Measurements from ENCODE around the gene IRF7. TPM values are rescaled to one million over a fixed set of nuclear protein-coding genes. Genes with fewer than 3 reads are reported as not detected.
"Not testable (repeated sequence)": the region's sequence is repeated elsewhere in the genome, so short reads cannot be mapped to it uniquely, and the experiment has no call there.

IRF7 gene
- total RNA-seq = 100 to 1,000 TPM; 146 to 267 TPM

GRCh38 chr11:615504-616319 lies at the start of gene IRF7:
IRF7 (minus strand) TSS chr11:615950; CDS start chr11:615364, 586 bp downstream.
- CTCF ChIA-PET = interaction anchor here (1.1 to 1.5 kb wide), 3 partner anchors 61 to 108 kb away, joined by 3 to 9 read pairs (median 5); no protein-coding TSS in a partner anchor
- Mint-ChIP-seq H3K4me3 (peak within 1 kb of the TSS; percentile 98), H3K27me3 (no peaks in the 10 kb centered on the region), H3K36me3 (peaks cover 35% of the 10 kb centered on the region), H3K4me1 (peaks cover 18% of the 10 kb centered on the region), H3K27ac (peak within 1 kb of the TSS; percentile 99), H3K9me3 (ENCODE audit: low read depth) (no peaks in the 10 kb centered on the region)
- ATAC-seq = peak; percentile 83
- DNase-seq = peak; percentile 96

GRCh38 chr11:665062-665703 lies 49.4 kb upstream of the IRF7 start:
- no peak for ATAC-seq
- CTCF ChIA-PET = interaction anchor here (0.6 to 1.4 kb wide), 3 partner anchors 23 to 80 kb away, joined by 3 to 4 read pairs (median 4); partner anchors contain the start of gene TMEM80
- Mint-ChIP-seq H3K27me3 (no peaks in the 10 kb centered on the region), H3K9me3 (ENCODE audit: low read depth) (no peaks in the 10 kb centered on the region), H3K4me1 (no peaks in the 10 kb centered on the region), H3K36me3 (peaks cover 1% of the 10 kb centered on the region), H3K27ac (no peak overlapping the region), H3K4me3 (no peak overlapping the region)
- DNase-seq = no peak

- CTCF ChIA-PET = interaction anchor here (1.2 to 2.7 kb wide), 4 partner anchors 57 to 87 kb away, joined by 3 to 21 read pairs (median 8); partner anchors contain the start of gene PHRF1
- Mint-ChIP-seq H3K9me3 (ENCODE audit: low read depth) (no peaks in the 10 kb centered on the region), H3K27ac (no peak overlapping the region), H3K27me3 (no peaks in the 10 kb centered on the region), H3K4me1 (no peaks in the 10 kb centered on the region), H3K36me3 (no peaks in the 10 kb centered on the region), H3K4me3 (no peak overlapping the region)
- peak; percentile 56 for DNase-seq
- peak; percentile 68 for ATAC-seq
These were observed 47.0 kb upstream of the IRF7 start for GRCh38 chr11:662689-663274.

- H3K27me3 Mint-ChIP-seq = no peaks in the 10 kb centered on the region
- ATAC-seq = no peak
- no peaks in the 10 kb centered on the region for H3K9me3 Mint-ChIP-seq (ENCODE audit: low read depth)
- H3K4me3 Mint-ChIP-seq = no peak overlapping the region
- CTCF ChIA-PET = interaction anchor here (2.1 to 2.7 kb wide), 2 partner anchors 62 to 65 kb away, joined by 11 to 21 read pairs; no protein-coding TSS in a partner anchor
- no peak for DNase-seq
- no peak overlapping the region for H3K27ac Mint-ChIP-seq
- no peaks in the 10 kb centered on the region for H3K36me3 Mint-ChIP-seq
- H3K4me1 Mint-ChIP-seq = no peaks in the 10 kb centered on the region
These were observed 45.1 kb upstream of the IRF7 start for GRCh38 chr11:660681-661444.

GRCh38 chr11:660281-660680 lies 44.5 kb upstream of the IRF7 start:
- DNase-seq = no peak
- H3K27ac Mint-ChIP-seq = no peak overlapping the region
- H3K36me3 Mint-ChIP-seq = no peaks in the 10 kb centered on the region
- no peak for ATAC-seq
- no peaks in the 10 kb centered on the region for H3K27me3 Mint-ChIP-seq
- H3K4me3 Mint-ChIP-seq = no peak overlapping the region
- CTCF ChIA-PET = interaction anchor here (2.7 kb wide), 1 partner anchor 66 kb away, joined by 21 read pairs; no protein-coding TSS in a partner anchor
- no peaks in the 10 kb centered on the region for H3K4me1 Mint-ChIP-seq
- H3K9me3 Mint-ChIP-seq (ENCODE audit: low read depth) = no peaks in the 10 kb centered on the region

GRCh38 chr11:659532-660085 lies 43.9 kb upstream of the IRF7 start:
- no peaks in the 10 kb centered on the region for H3K9me3 Mint-ChIP-seq (ENCODE audit: low read depth)
- CTCF ChIA-PET = interaction anchor here (0.9 to 1.1 kb wide), 2 partner anchors 14 to 64 kb away, joined by 3 to 4 read pairs; no protein-coding TSS in a partner anchor
- no peak for DNase-seq
- no peak for ATAC-seq
- H3K27me3 Mint-ChIP-seq = no peaks in the 10 kb centered on the region
- no peak overlapping the region for H3K4me3 Mint-ChIP-seq
- no peak overlapping the region for H3K27ac Mint-ChIP-seq
- no peaks in the 10 kb centered on the region for H3K36me3 Mint-ChIP-seq
- H3K4me1 Mint-ChIP-seq = no peaks in the 10 kb centered on the region

GRCh38 chr11:657691-658126 lies 42.0 kb upstream of the IRF7 start:
- no peaks in the 10 kb centered on the region for H3K36me3 Mint-ChIP-seq
- no peaks in the 10 kb centered on the region for H3K4me1 Mint-ChIP-seq
- DNase-seq = no peak
- CTCF ChIA-PET = no interaction called here
- H3K4me3 Mint-ChIP-seq = no peak overlapping the region
- H3K27ac Mint-ChIP-seq = no peak overlapping the region
- no peaks in the 10 kb centered on the region for H3K27me3 Mint-ChIP-seq
- H3K9me3 Mint-ChIP-seq (ENCODE audit: low read depth) = no peaks in the 10 kb centered on the region
- no peak for ATAC-seq

- H3K36me3 Mint-ChIP-seq = no peaks in the 10 kb centered on the region
- DNase-seq = no peak
- no peak for ATAC-seq
- no peak overlapping the region for H3K4me3 Mint-ChIP-seq
- H3K9me3 Mint-ChIP-seq (ENCODE audit: low read depth) = no peaks in the 10 kb centered on the region
- CTCF ChIA-PET = interaction anchor here (1.2 kb wide), 1 partner anchor 40 kb away, joined by 3 read pairs; no protein-coding TSS in a partner anchor
- H3K27ac Mint-ChIP-seq = no peak overlapping the region
- no peaks in the 10 kb centered on the region for H3K4me1 Mint-ChIP-seq
- no peaks in the 10 kb centered on the region for H3K27me3 Mint-ChIP-seq
These were observed 41.1 kb upstream of the IRF7 start for GRCh38 chr11:656866-657265.

- no peaks in the 10 kb centered on the region for H3K36me3 Mint-ChIP-seq
- CTCF ChIA-PET = interaction anchor here (0.7 to 1.2 kb wide), 3 partner anchors 40 to 109 kb away, joined by 3 to 4 read pairs (median 3); no protein-coding TSS in a partner anchor
These were observed 40.7 kb upstream of the IRF7 start for GRCh38 chr11:656426-656825.

GRCh38 chr11:655036-655726 lies 39.4 kb upstream of the IRF7 start:
- ATAC-seq (no peak), DNase-seq (no peak)
- CTCF ChIA-PET = interaction anchor here (1.1 to 1.2 kb wide), 2 partner anchors 36 to 71 kb away, joined by 3 read pairs; no protein-coding TSS in a partner anchor
- Mint-ChIP-seq H3K4me1 (no peaks in the 10 kb centered on the region), H3K27ac (no peak overlapping the region), H3K36me3 (no peaks in the 10 kb centered on the region), H3K27me3 (no peaks in the 10 kb centered on the region), H3K9me3 (ENCODE audit: low read depth) (no peaks in the 10 kb centered on the region), H3K4me3 (no peak overlapping the region)

More at GRCh38 chr11:656426-656825, 40.7 kb upstream of the IRF7 start:
- ATAC-seq (no peak), DNase-seq (no peak)
- no peaks in the 10 kb centered on the region for H3K27me3 Mint-ChIP-seq
- no peaks in the 10 kb centered on the region for H3K9me3 Mint-ChIP-seq (ENCODE audit: low read depth)
- H3K4me3 Mint-ChIP-seq = no peak overlapping the region
- no peaks in the 10 kb centered on the region for H3K4me1 Mint-ChIP-seq
- no peak overlapping the region for H3K27ac Mint-ChIP-seq

GRCh38 chr11:654444-654843 lies 38.7 kb upstream of the IRF7 start:
- H3K4me1 Mint-ChIP-seq; DNase-seq; ATAC-seq; H3K4me3 Mint-ChIP-seq; H3K9me3 Mint-ChIP-seq (ENCODE audit: low read depth); H3K36me3 Mint-ChIP-seq; H3K27ac Mint-ChIP-seq; H3K27me3 Mint-ChIP-seq: not testable (repeated sequence)
- CTCF ChIA-PET = interaction anchor here (1.1 kb wide), 1 partner anchor 72 kb away, joined by 3 read pairs; no protein-coding TSS in a partner anchor

- Mint-ChIP-seq H3K36me3 (no peaks in the 10 kb centered on the region), H3K9me3 (ENCODE audit: low read depth) (no peaks in the 10 kb centered on the region), H3K4me1 (no peaks in the 10 kb centered on the region), H3K27me3 (no peaks in the 10 kb centered on the region), H3K4me3 (no peak overlapping the region), H3K27ac (no peak overlapping the region)
- CTCF ChIA-PET = no interaction called here
- no peak for DNase-seq
- ATAC-seq = no peak
These were observed 38.1 kb upstream of the IRF7 start for GRCh38 chr11:653837-654236.

Data from activated CD8-positive, alpha-beta memory T cell treated with anti-CD3 and anti-CD28 coated beads, Interleukin-2, amount 10 ng/mL, durations not matched to agents 7 days and 5 days (primary cell).